KBM-7 (cell line): ENCODE measurements around the gene CCNI.
"Not testable (repeated sequence)": the region's sequence is repeated elsewhere in the genome, so short reads cannot be mapped to it uniquely, and the experiment has no call there.

ENCODE experiments used
- DNase-seq: peaks from one replicate; pipeline ENCODE4 v3.0.0-alpha.2; 2015
- in situ Hi-C: fragments of 300-500 bp; cut with MboI; formaldehyde crosslinking; loops from 2 replicates; pipeline ENCODE4 v1.14.3; 2020; ENCODE audit warnings: low sequenced_read_pairs, low pct_unique_long_range_greater_than_20kb, mixed read lengths

The CCNI gene

DNA sequence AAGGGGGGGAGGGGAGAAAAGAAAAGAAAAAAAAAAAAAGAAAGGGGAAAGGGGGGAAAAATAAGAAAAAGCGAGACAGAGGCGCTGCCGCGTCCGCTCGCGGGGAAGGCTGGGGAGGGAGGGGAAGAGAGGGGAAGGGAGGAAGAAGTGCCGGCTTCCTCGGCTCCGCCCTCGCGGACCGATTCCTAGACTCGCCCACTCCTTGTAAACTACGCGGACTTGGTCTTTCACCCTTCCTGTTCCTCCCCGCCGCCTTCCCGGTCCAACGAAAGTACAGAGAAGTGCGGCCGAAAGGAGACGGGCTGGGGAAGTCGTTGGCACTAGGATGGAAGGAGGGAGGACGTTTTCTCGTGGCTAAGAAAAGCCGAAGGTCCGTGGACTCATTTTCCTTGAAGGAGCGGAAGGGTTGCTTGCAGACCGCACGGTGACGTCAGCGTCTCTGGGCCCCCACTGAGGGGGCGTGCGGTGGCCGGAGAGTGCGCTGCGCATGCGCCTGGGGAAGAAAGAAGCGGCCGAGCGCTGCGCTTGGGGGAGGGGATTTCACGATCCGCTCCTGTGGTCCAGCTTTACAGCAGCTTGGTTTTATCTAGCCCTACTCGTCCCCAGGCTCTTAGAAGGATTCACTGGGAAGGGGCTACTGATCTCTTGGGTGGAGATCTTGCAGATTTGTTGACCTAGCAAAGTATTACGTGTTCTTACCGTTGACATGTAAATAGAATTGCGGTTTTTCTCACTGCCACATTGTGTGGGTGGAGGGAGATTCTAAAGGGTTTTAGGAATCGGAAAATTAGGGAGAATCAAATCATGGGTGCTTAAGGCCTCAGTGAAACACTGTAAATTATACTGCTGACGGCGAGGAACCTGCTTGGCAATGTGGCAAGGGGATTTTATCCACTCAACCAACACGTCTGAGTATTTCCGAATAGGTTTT lies at the start of gene CCNI:
Gene CCNI (minus strand): TSS at position 121 of the 931 bp plus-strand sequence. CDS start 9,627 bp downstream, outside the sequence.
- peak; percentile 98 for DNase-seq
- in situ Hi-C loops, result no loop called here

DNA sequence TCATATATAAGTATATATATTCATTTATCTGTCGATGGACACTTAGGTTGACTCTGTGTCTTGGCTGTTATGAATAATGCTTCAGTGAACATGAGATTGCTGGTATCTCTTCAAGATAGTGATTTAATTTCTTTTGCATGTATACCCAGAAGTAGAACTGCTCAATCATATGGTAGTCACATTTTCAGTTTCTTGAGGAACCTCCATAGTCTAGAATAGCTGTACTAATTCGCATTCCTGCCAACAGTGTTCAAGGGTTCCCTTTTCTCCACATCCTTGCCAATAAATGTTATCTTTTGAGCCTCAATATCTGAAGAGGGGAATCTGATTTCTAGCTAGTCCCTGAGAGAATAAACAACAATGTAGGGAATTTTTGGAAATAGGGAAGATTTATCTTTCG lies 48.8 kb upstream of the CCNI start:
- in situ Hi-C loops, result no loop called here
- DNase-seq, result no peak

DNA sequence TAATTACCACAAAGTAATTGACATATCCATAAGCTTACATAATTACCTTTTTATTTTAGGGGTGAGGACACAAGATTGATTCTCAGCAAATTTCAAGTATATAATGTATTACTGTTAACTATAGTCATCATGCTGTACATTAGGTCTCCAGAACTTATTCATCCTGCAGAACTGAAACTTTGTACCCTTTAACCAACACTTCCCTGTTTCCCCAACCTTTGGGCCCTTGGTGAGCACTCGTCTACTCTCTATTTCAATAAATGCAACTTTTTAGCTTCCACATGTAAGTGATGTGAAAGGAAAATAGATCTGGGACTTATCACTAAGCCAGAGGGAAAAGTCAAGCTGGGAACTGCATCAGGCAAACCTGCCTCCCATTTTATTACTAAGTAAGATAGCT lies 47.6 kb upstream of the CCNI start:
- DNase-seq, result no peak
- in situ Hi-C loops, result no loop called here

DNA sequence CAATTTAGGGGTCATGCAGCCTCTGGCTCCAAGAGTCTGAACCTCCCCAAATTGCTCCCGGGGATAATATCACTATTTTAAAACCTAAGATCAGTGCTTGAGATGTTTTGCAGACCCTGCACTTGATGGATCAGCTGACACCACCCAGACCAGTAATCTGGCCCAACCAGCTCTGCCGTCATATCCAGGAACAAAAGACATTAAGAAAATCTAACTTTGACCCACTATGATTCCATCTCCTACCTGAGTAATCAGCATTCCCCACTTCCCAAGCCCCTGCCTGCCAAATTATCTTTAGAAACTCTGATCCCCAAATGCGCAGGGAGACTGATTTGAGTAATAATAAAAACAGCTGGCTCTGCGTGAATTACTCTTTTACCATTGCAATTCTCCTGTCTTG lies 46.9 kb upstream of the CCNI start:
- no peak for DNase-seq
- in situ Hi-C loops, result no loop called here

DNA sequence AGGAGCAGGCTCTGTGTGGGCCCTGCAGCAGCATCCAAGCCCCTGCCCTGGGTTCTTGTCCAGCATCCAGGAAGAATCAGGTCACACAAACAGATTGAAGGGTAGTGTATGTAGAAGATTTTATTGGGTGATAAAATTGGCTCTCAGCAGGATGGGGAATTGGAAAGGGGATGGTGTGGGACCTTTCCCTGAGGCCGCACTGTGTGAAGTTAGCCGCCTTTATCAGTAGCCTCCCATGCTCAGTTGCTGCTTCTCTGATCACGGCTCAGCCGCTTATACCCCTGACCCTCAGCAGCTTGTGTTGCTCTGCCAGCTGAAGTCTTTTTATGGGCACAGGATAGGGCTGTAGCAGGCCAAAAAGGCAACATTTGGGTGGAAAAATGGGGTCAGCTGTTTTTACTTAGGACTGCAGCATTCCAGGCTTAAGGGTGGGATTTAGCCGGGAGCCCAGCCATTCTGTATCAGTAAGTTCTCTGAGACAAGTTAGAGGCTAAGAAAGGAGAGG lies 46.0 kb upstream of the CCNI start:
- in situ Hi-C loops, result no loop called here
- DNase-seq, result no peak

GRCh38 chr4:77120886-77121508 lies 45.2 kb upstream of the CCNI start:
- no peak for DNase-seq
- in situ Hi-C loops, result no loop called here

DNA sequence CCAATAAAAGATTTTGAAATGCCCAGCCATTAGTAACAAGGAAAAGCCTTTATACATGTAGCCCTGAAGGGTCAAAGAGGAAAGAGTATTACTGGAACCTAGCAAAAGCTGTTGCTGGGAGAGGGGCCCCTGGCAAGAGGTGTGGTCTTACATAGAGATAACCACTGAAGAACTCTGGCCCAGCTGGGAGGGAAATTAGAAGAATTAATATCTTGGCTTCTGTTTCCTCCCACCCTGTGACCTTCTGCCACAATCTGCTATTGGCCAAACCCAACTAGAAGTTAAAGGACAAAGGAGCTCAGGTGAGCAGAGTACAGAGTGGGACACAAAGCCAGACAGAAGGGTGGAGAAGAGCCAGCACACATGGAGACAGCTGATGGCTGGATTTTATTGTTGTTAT lies 41.9 kb upstream of the CCNI start:
- in situ Hi-C loops, result no loop called here
- DNase-seq, result no peak

DNA sequence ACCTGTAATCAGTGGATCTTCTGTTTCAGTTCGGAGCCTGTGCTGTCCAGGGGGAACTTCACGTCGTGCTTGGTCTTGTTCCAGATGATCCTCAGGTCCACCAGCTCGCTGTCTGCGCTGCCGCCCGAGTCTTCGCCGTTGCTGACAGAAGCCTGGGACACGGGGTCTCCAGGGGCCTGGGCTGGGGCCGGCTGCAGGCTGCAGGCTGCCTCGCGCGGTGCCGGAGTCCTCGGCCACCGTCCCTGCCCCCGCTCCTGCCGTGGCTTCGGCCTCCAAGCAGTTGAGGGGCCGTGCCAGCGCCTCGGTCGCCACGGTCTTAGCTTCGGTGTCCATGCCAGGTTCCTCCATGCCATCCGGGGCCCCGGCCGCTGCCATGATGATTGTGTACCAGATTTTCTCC lies 37.3 kb upstream of the CCNI start:
- in situ Hi-C loops, result no loop called here

GRCh38 chr4:77110730-77111129 lies 34.9 kb upstream of the CCNI start:
- in situ Hi-C loops, result no loop called here
- no peak for DNase-seq

More for the DNA sequence above, 37.3 kb upstream of the CCNI start:
- no peak for DNase-seq

GRCh38 chr4:77104791-77105540 lies 29.2 kb upstream of the CCNI start:
- DNase-seq, result peak; percentile 59
- in situ Hi-C loops, result no loop called here

- in situ Hi-C loops, result no loop called here
- DNase-seq, result no peak
Measured at GRCh38 chr4:77104388-77104787, 28.6 kb upstream of the CCNI start.

- in situ Hi-C loops, result no loop called here
Measured at GRCh38 chr4:77100234-77100633, 24.4 kb upstream of the CCNI start.

GRCh38 chr4:77097611-77098010 lies 21.8 kb upstream of the CCNI start:
- no peak for DNase-seq
- in situ Hi-C loops, result no loop called here

More at GRCh38 chr4:77100234-77100633, 24.4 kb upstream of the CCNI start:
- DNase-seq, result peak; percentile 87

GRCh38 chr4:77095101-77095821 lies 19.5 kb upstream of the CCNI start:
- in situ Hi-C loops, result no loop called here
- peak; percentile 77 for DNase-seq

GRCh38 chr4:77094496-77094895 lies 18.7 kb upstream of the CCNI start:
- no peak for DNase-seq
- in situ Hi-C loops, result no loop called here

- DNase-seq, result no peak
- in situ Hi-C loops, result no loop called here
Measured at GRCh38 chr4:77093401-77093800, 17.6 kb upstream of the CCNI start.

- DNase-seq, result peak; percentile 97
- in situ Hi-C loops, result no loop called here
Measured at GRCh38 chr4:77092975-77093374, 17.2 kb upstream of the CCNI start.

DNA sequence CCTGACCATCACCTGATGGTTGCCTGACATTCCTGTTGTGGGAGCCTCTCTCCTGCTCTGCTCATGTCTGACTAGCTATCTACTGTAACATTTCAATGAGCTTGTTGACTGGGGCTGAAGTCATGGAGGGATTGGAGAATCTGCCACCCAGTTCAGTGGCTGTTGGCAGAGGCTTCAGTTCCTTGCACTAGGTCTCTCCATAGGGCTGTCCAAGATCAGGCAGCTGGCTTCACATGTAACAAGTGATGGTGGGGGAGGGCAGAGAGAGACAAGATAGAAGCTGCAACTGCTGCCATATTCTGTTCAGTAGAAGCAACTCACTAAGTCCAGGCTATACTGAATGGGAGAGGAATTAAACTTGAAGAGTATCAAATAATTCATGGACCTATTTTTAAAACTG lies 14.1 kb upstream of the CCNI start:
- no peak for DNase-seq
- in situ Hi-C loops, result no loop called here

DNA sequence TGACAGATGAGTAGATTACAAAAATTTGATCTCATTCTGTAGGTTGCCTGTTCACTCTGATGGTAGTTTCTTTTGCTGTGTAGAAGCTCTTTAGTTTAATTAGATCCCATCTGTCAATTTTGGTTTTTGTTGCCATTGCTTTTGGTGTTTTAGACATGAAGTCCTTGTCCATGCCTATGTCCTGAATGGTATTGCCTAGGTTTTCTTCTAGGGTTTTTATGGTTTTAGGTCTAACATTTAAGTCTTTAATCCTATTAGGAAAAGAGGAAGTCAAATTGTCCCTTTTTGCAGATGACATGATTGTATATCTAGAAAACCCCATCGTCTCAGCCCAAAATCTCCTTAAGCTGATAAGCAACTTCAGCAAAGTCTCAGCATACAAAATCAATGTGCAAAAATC lies 11.2 kb upstream of the CCNI start:
- in situ Hi-C loops, result not testable (repeated sequence)

More for the DNA sequence above, 11.2 kb upstream of the CCNI start:
- not testable (repeated sequence) for DNase-seq
